G401 (cell line): Measurements from ENCODE around the gene CR2. TPM values are rescaled to one million over a fixed set of nuclear protein-coding genes. Genes with fewer than 3 reads are reported as not detected.
"Not testable (repeated sequence)": the region's sequence is repeated elsewhere in the genome, so short reads cannot be mapped to it uniquely, and the experiment has no call there.

Source experiments
- DNase-seq: peaks from one replicate; pipeline ENCODE4 v3.0.0-alpha.2; 2015; ENCODE audit warnings: low spot score
- in situ Hi-C: cut with HindIII; loops from 2 replicates; pipeline ENCODE4 v1.10.0; 2016; ENCODE audit warnings: low sequenced_read_pairs, mixed read lengths
- total RNA-seq: library from RNA; depleted of rRNA; stranded (reverse); fragments of >200 nt; shearing (Covaris generic); gene quantifications from 2 replicates; pipeline ENCODE4 v1.2.3, GENCODE V29; 2014

Gene CR2
- total RNA-seq, 1 experiment from 2014 or later, result not detected

GRCh38 chr1:207436746-207437145 lies 17.4 kb upstream of the CR2 start:
- DNase-seq, in situ Hi-C loops: not testable (repeated sequence)

- in situ Hi-C loops, result no loop called here
- DNase-seq, result no peak
Measured at GRCh38 chr1:207440626-207441025, 13.5 kb upstream of the CR2 start.

GRCh38 chr1:207444514-207445217 lies 9.5 kb upstream of the CR2 start:
- in situ Hi-C loops, result no loop called here
- DNase-seq, result no peak

GRCh38 chr1:207453710-207454045 lies 450 bp upstream of the CR2 start:
- no peak for DNase-seq
- in situ Hi-C loops, result no loop called here

- in situ Hi-C loops, result no loop called here
Measured at GRCh38 chr1:207455183-207455754, 1.1 kb downstream of the CR2 start.

GRCh38 chr1:207458414-207458813 lies 4.3 kb downstream of the CR2 start:
- DNase-seq, result no peak
- in situ Hi-C loops, result no loop called here

More at GRCh38 chr1:207455183-207455754, 1.1 kb downstream of the CR2 start:
- DNase-seq, result no peak

- DNase-seq, result no peak
- in situ Hi-C loops, result no loop called here
Measured at GRCh38 chr1:207459008-207459407, 4.9 kb downstream of the CR2 start.

GRCh38 chr1:207461649-207462048 lies 7.5 kb downstream of the CR2 start:
- in situ Hi-C loops, result no loop called here
- no peak for DNase-seq

- DNase-seq, result no peak
- in situ Hi-C loops, result no loop called here
Measured at GRCh38 chr1:207462535-207462934, 8.4 kb downstream of the CR2 start.

- in situ Hi-C loops, result no loop called here
- DNase-seq, result no peak
Measured at GRCh38 chr1:207463021-207463420, 8.9 kb downstream of the CR2 start.

GRCh38 chr1:207463571-207463970 lies 9.4 kb downstream of the CR2 start:
- in situ Hi-C loops, result no loop called here
- DNase-seq, result no peak

GRCh38 chr1:207470927-207471326 lies 16.8 kb downstream of the CR2 start:
- DNase-seq, result no peak
- in situ Hi-C loops, result no loop called here

- DNase-seq, result no peak
- in situ Hi-C loops, result no loop called here
Measured at GRCh38 chr1:207474210-207474609, 20.1 kb downstream of the CR2 start.

- in situ Hi-C loops, result no loop called here
- no peak for DNase-seq
Measured at GRCh38 chr1:207486198-207486597, 32.1 kb downstream of the CR2 start.

- in situ Hi-C loops, result no loop called here
Measured at GRCh38 chr1:207487636-207488035, 33.5 kb downstream of the CR2 start.

GRCh38 chr1:207493212-207493611 lies 39.1 kb downstream of the CR2 start:
- in situ Hi-C loops, result no loop called here
- no peak for DNase-seq

More at GRCh38 chr1:207487636-207488035, 33.5 kb downstream of the CR2 start:
- no peak for DNase-seq

GRCh38 chr1:207494171-207494570 lies 40.0 kb downstream of the CR2 start:
- no peak for DNase-seq
- in situ Hi-C loops, result no loop called here

GRCh38 chr1:207495281-207495680 lies 41.2 kb downstream of the CR2 start:
- in situ Hi-C loops, DNase-seq: not testable (repeated sequence)

- DNase-seq, result no peak
- in situ Hi-C loops, result no loop called here
Measured at GRCh38 chr1:207495801-207496792, 42.0 kb downstream of the CR2 start, which contains the start of gene CR1. CR1 (plus strand) TSS chr1:207496157; CDS start chr1:207496268, 111 bp downstream.

- DNase-seq, result no peak
- in situ Hi-C loops, result no loop called here
Measured at GRCh38 chr1:207497941-207498340, 43.8 kb downstream of the CR2 start.
